HEK293T (cell line): ENCODE data around the gene ZNF774.

Experiments used
- ARNT ChIP-seq: fragments of 450-650 bp; IDR thresholded peaks from 2 replicates; pipeline ENCODE4 v1.6.1; 2017; ENCODE audit warnings: mild to moderate bottlenecking
- BHLHE40 ChIP-seq: fragments of 450-650 bp; IDR thresholded peaks from 2 replicates; pipeline ENCODE4 v1.6.1; 2016; ENCODE audit warnings: mild to moderate bottlenecking, moderate library complexity, borderline replicate concordance
- CTBP1 ChIP-seq: fragments of 450-650 bp; IDR thresholded peaks from 2 replicates; pipeline ENCODE4 v1.6.1; 2016; ENCODE audit warnings: borderline replicate concordance
- ELF4 ChIP-seq: fragments of 450-650 bp; IDR thresholded peaks from 2 replicates; pipeline ENCODE4 v1.6.1; 2017; ENCODE audit warnings: antibody characterized with exemption
- FOXA1 ChIP-seq: fragments of 450-650 bp; IDR thresholded peaks from 2 replicates; pipeline ENCODE4 v1.6.1; 2016; ENCODE audit warnings: mild to moderate bottlenecking
- FOXM1 ChIP-seq: fragments of 450-650 bp; IDR thresholded peaks from 2 replicates; pipeline ENCODE4 v1.6.1; 2017; ENCODE audit warnings: mild to moderate bottlenecking, borderline replicate concordance
- HDGF ChIP-seq: fragments of 450-650 bp; IDR thresholded peaks from 2 replicates; pipeline ENCODE4 v1.6.1; 2017; ENCODE audit warnings: antibody characterized with exemption, borderline replicate concordance
- L3MBTL2 ChIP-seq: fragments of 450-650 bp; conservative IDR thresholded peaks from 2 replicates; pipeline ENCODE4 v1.6.1; 2016; ENCODE audit warnings: mild to moderate bottlenecking
- NFRKB ChIP-seq: fragments of 450-650 bp; IDR thresholded peaks from 2 replicates; pipeline ENCODE4 v1.6.1; 2016; ENCODE audit warnings: mild to moderate bottlenecking, moderate library complexity
- SP1 ChIP-seq: fragments of 450-650 bp; IDR thresholded peaks from 2 replicates; pipeline ENCODE4 v1.6.1; 2017
- SUZ12 ChIP-seq: fragments of 450-650 bp; IDR thresholded peaks from 2 replicates; pipeline ENCODE4 v1.6.1; 2016; ENCODE audit warnings: mild to moderate bottlenecking
- TARDBP ChIP-seq: fragments of 450-650 bp; IDR thresholded peaks from 2 replicates; pipeline ENCODE4 v1.6.1; 2016
- ZNF384 ChIP-seq: fragments of 450-650 bp; IDR thresholded peaks from 2 replicates; pipeline ENCODE4 v1.6.1; 2016
- TF ChIP-seq, protein P1 (sequence below): fragments of 450-650 bp; IDR thresholded peaks from 2 replicates; pipeline ENCODE4 v1.6.1; 2016

DNA sequence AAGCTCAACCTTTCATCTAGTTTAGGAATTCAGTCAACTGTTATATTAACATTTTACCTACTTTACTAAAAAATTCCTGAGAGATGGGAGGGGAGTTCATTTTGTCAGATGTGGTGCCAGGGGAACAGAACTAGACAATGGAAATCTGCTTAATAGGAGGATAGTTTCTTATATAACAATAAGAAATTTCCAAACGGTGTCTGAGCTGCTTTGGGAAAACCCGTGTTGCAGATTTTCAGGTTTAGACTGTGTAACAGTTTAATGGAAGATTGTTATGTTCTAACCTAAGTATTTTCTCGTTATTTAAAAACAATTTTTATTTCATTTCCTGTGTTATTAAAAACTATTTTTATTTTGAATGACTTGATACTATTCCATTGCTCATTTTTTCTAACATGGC is 55.3 kb downstream of the ZNF774 start:
- TF ChIP-seq NFRKB (no peak), SP1 (no peak), FOXM1 (no peak), BHLHE40 (no peak), HDGF (no peak), SUZ12 (no peak), CTBP1 (no peak), ARNT (no peak), ZNF384 (no peak), TARDBP (no peak), FOXA1 (no peak), ELF4 (no peak), L3MBTL2 (no peak)
- TF ChIP-seq, protein P1, sequence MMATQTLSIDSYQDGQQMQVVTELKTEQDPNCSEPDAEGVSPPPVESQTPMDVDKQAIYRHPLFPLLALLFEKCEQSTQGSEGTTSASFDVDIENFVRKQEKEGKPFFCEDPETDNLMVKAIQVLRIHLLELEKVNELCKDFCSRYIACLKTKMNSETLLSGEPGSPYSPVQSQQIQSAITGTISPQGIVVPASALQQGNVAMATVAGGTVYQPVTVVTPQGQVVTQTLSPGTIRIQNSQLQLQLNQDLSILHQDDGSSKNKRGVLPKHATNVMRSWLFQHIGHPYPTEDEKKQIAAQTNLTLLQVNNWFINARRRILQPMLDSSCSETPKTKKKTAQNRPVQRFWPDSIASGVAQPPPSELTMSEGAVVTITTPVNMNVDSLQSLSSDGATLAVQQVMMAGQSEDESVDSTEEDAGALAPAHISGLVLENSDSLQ: no peak
